Ishikawa (cell line): ENCODE measurements around the gene BMP7.

ENCODE experiments used
- CEBPB ChIP-seq: IDR thresholded peaks from 2 replicates; pipeline ENCODE4 v1.6.1; 2012
- CREB1 ChIP-seq: IDR thresholded peaks from 2 replicates; pipeline ENCODE4 v1.6.1; 2012; ENCODE audit warnings: low read depth
- EGR1 ChIP-seq: IDR thresholded peaks from 2 replicates; pipeline ENCODE4 v1.6.1; 2012
- EP300 ChIP-seq: IDR thresholded peaks from 2 replicates; pipeline ENCODE4 v1.6.1; 2012; ENCODE audit warnings: borderline replicate concordance
- FOXM1 ChIP-seq: IDR thresholded peaks from 2 replicates; pipeline ENCODE4 v1.6.1; 2012; ENCODE audit warnings: low read depth, borderline replicate concordance
- MAX ChIP-seq: IDR thresholded peaks from 2 replicates; pipeline ENCODE4 v1.6.1; 2012
- NFIC ChIP-seq: IDR thresholded peaks from 2 replicates; pipeline ENCODE4 v1.6.1; 2012
- RAD21 ChIP-seq: IDR thresholded peaks from 2 replicates; pipeline ENCODE4 v1.6.1; 2012; ENCODE audit warnings: low read depth
- REST ChIP-seq: IDR thresholded peaks from 2 replicates; pipeline ENCODE4 v1.6.1; 2012; ENCODE audit warnings: low read depth, mild to moderate bottlenecking
- TAF1 ChIP-seq: IDR thresholded peaks from 2 replicates; pipeline ENCODE4 v1.6.1; 2012; ENCODE audit warnings: low read depth, mild to moderate bottlenecking
- TCF12 ChIP-seq: IDR thresholded peaks from 2 replicates; pipeline ENCODE4 v1.6.1; 2012; ENCODE audit warnings: low read depth
- TEAD4 ChIP-seq: IDR thresholded peaks from 2 replicates; pipeline ENCODE4 v1.6.1; 2012
- USF1 ChIP-seq: IDR thresholded peaks from 2 replicates; pipeline ENCODE4 v1.6.1; 2012
- YY1 ChIP-seq: IDR thresholded peaks from 2 replicates; pipeline ENCODE4 v1.6.1; 2012; ENCODE audit warnings: low read depth
- ZBTB7A ChIP-seq: IDR thresholded peaks from 2 replicates; pipeline ENCODE4 v1.6.1; 2012; ENCODE audit warnings: low read depth

BMP7 gene

GRCh38 chr20:57280221-57280620 lies 13.8 kb upstream of the BMP7 start:
- TF ChIP-seq TCF12 (no peak), CEBPB (no peak), EP300 (no peak), FOXM1 (no peak), NFIC (no peak), EGR1 (no peak), MAX (no peak), USF1 (no peak), YY1 (no peak), TEAD4 (no peak), CREB1 (no peak), REST (no peak), RAD21 (no peak), TAF1 (no peak), ZBTB7A (no peak)

- no peak for TF ChIP-seq RAD21
- no peak for TF ChIP-seq ZBTB7A
- TF ChIP-seq EP300: no peak
Measured at GRCh38 chr20:57278457-57278856, 12.0 kb upstream of the BMP7 start.

GRCh38 chr20:57277398-57278105 lies 11.1 kb upstream of the BMP7 start:
- no peak for TF ChIP-seq YY1
- TF ChIP-seq MAX: no peak
- TF ChIP-seq TEAD4: no peak
- no peak for TF ChIP-seq EP300

- TF ChIP-seq TCF12 (no peak), FOXM1 (no peak), TEAD4 (no peak), CREB1 (no peak), REST (no peak), TAF1 (no peak), MAX (no peak), RAD21 (no peak), NFIC (no peak), YY1 (no peak), USF1 (no peak), EGR1 (no peak), ZBTB7A (no peak), EP300 (no peak), CEBPB (no peak)
Measured at GRCh38 chr20:57276221-57276620, 9.8 kb upstream of the BMP7 start.

GRCh38 chr20:57275813-57276212 lies 9.4 kb upstream of the BMP7 start:
- TF ChIP-seq TAF1: no peak
- TF ChIP-seq RAD21: no peak
- no peak for TF ChIP-seq EP300
- TF ChIP-seq USF1: no peak
- TF ChIP-seq MAX: no peak
- TF ChIP-seq TEAD4: no peak
- no peak for TF ChIP-seq ZBTB7A

GRCh38 chr20:57275334-57275733 lies 8.9 kb upstream of the BMP7 start:
- TF ChIP-seq RAD21 (no peak), YY1 (no peak), MAX (no peak), TCF12 (no peak), CREB1 (no peak), USF1 (no peak), REST (no peak), EP300 (no peak), ZBTB7A (no peak), NFIC (no peak), TAF1 (no peak), TEAD4 (no peak), CEBPB (no peak), EGR1 (no peak)
